Esophagus muscularis mucosa (tissue), 4 donors: Measurements from ENCODE around the gene HSPBAP1. TPM values are rescaled to one million over a fixed set of nuclear protein-coding genes. Genes with fewer than 3 reads are reported as not detected.
"Not testable (repeated sequence)": the region's sequence is repeated elsewhere in the genome, so short reads cannot be mapped to it uniquely, and the experiment has no call there.

Experiments
- DNase-seq: peaks from one replicate; pipeline ENCODE4 v3.0.0-alpha.2; 2017; ENCODE audit errors: extremely low spot score
- H3K27ac ChIP-seq, 4 donors: fragments of 200-600 bp; sonication (generic); replicated peaks in 1 of 4; 1 replicate in 3 of 4; 2 replicates in 1 of 4; pipeline ENCODE4 v1.5.1; 2016 to 2019; ENCODE audit warnings: mild to moderate bottlenecking in 1 of 4
- H3K27me3 ChIP-seq, 4 donors: fragments of 200-600 bp; sonication (generic); one replicate each; pipeline versions ENCODE4 v1.5.1 to v1.6.0; 2016 to 2019
- H3K36me3 ChIP-seq, 4 donors: fragments of 200-600 bp; sonication (generic); one replicate each; pipeline ENCODE4 v1.5.1; 2016 to 2019
- H3K4me1 ChIP-seq, 4 donors: fragments of 200-600 bp; sonication (generic); one replicate each; pipeline ENCODE4 v1.5.1; 2016 to 2019
- H3K4me3 ChIP-seq, 4 donors: fragments of 200-600 bp; sonication (generic); 1 replicate in 2 of 4; 2 replicates in 2 of 4; pipeline ENCODE4 v1.5.1; 2016 to 2019; ENCODE audit warnings: mild to moderate bottlenecking in 4 of 4, moderate library complexity in 1 of 4
- H3K9me3 ChIP-seq, 4 donors: fragments of 200-600 bp; sonication (generic); 1 replicate in 3 of 4; 2 replicates in 1 of 4; pipeline ENCODE4 v1.5.1; 2016 to 2019
- CTCF ChIP-seq, 3 experiments: fragments of 200-600 bp in 2 of 3; fragments of 450-650 bp in 1 of 3; sonication (generic) in 2 of 3; IDR thresholded peaks; one replicate each; pipeline ENCODE4 v1.5.1; 2017 to 2019; ENCODE audit warnings: antibody characterized with exemption in 3 of 3, mild to moderate bottlenecking in 2 of 3, moderate library complexity in 1 of 3
- EP300 ChIP-seq: sonication (generic); formaldehyde crosslinking; IDR thresholded peaks from one replicate; pipeline ENCODE4 v1.6.1; 2017; ENCODE audit warnings: antibody characterized with exemption
- POLR2A ChIP-seq: fragments of 450-650 bp; IDR thresholded peaks from one replicate; pipeline ENCODE4 v1.6.1; 2017; ENCODE audit warnings: antibody characterized with exemption, moderate library complexity, mild to moderate bottlenecking, low read depth
- POLR2AphosphoS5 ChIP-seq, 2 donors: sonication (generic); formaldehyde crosslinking; IDR thresholded peaks; one replicate each; pipeline ENCODE4 v1.6.1; 2017; ENCODE audit warnings: antibody characterized with exemption in 2 of 2
- WGBS: methylation state at CpG from one replicate; pipeline ENCODE4 v1.1.5; 2018; 5-methylcytosine and 5-hydroxymethylcytosine counted together
- intact Hi-C: fragments of 100-400 bp; cut with DNase I; formaldehyde crosslinking; loops from one replicate; pipeline ENCODE4 v1.15.1; 2023
- total RNA-seq, 4 donors: library from RNA; depleted of rRNA; stranded (reverse); fragments of >200 nt; gene quantifications; one replicate each; pipeline versions ENCODE4 v1.1.0 to v1.2.1, GENCODE V29; 2016

The HSPBAP1 gene
- total RNA-seq, 4 donors from 2014 or later: 5.5 to 14.5 (median 8.2) TPM

- Histone ChIP-seq H3K27ac (no peak overlapping the region), H3K9me3 (no peaks in the 10 kb centered on the region), H3K27me3 (no peaks in the 10 kb centered on the region), H3K4me1 (no peaks in the 10 kb centered on the region), H3K4me3 (no peak overlapping the region), H3K36me3 (peaks cover 14 to 49% (median 27%) of the 10 kb centered on the region in 4 donors)
- intact Hi-C loops: no loop called here
- no peak for DNase-seq
- no peak for TF ChIP-seq EP300
- TF ChIP-seq POLR2A: no peak
- no peak for TF ChIP-seq CTCF (IDR thresholded peaks at IDR 0.05)
- no peak for TF ChIP-seq POLR2AphosphoS5 (IDR thresholded peaks at IDR 0.05)
Measured at GRCh38 chr3:122742234-122742633, 51.4 kb downstream of the HSPBAP1 start.

GRCh38 chr3:122739172-122739571 is 54.5 kb downstream of the HSPBAP1 start:
- H3K4me3 ChIP-seq: no peak overlapping the region
- WGBS: 83% methylated on average over 3 of the region's 3 CpGs
- intact Hi-C loops: no loop called here
- H3K4me1 ChIP-seq: no peaks in the 10 kb centered on the region
- H3K36me3 ChIP-seq: peaks cover 14 to 36% (median 27%) of the 10 kb centered on the region in 4 donors
- H3K27ac ChIP-seq: no peak overlapping the region
- no peaks in the 10 kb centered on the region for H3K27me3 ChIP-seq
- no peaks in the 10 kb centered on the region for H3K9me3 ChIP-seq
- peak; percentile 14 for DNase-seq
- TF ChIP-seq POLR2AphosphoS5 (IDR thresholded peaks at IDR 0.05): no peak
- TF ChIP-seq POLR2A: no peak
- TF ChIP-seq CTCF (IDR thresholded peaks at IDR 0.05): no peak
- TF ChIP-seq EP300: no peak

GRCh38 chr3:122732682-122733525 is 60.7 kb downstream of the HSPBAP1 start:
- H3K9me3 ChIP-seq, intact Hi-C loops, DNase-seq, H3K4me3 ChIP-seq, H3K4me1 ChIP-seq, H3K27me3 ChIP-seq, H3K27ac ChIP-seq: not testable (repeated sequence)
- 92% methylated on average over 17 of the region's 22 CpGs for WGBS
- H3K36me3 ChIP-seq: peaks cover 0 to 25% (median 4%) of the 10 kb centered on the region in 4 donors

GRCh38 chr3:122730240-122730639 is 63.4 kb downstream of the HSPBAP1 start:
- H3K27me3 ChIP-seq: no peaks in the 10 kb centered on the region
- intact Hi-C loops: no loop called here
- no peak overlapping the region for H3K4me3 ChIP-seq
- no peak for DNase-seq
- no peak overlapping the region for H3K27ac ChIP-seq
- peaks cover 0 to 25% (median 9%) of the 10 kb centered on the region in 4 donors for H3K36me3 ChIP-seq
- TF ChIP-seq CTCF (IDR thresholded peaks at IDR 0.05): no peak
- TF ChIP-seq POLR2A: no peak
- no peak for TF ChIP-seq POLR2AphosphoS5 (IDR thresholded peaks at IDR 0.05)
- TF ChIP-seq EP300: no peak
- H3K9me3 ChIP-seq: no peaks in the 10 kb centered on the region
- WGBS: 93% methylated on average over 4 of the region's 4 CpGs
- no peaks in the 10 kb centered on the region for H3K4me1 ChIP-seq

GRCh38 chr3:122728756-122729514 is 64.7 kb downstream of the HSPBAP1 start:
- H3K36me3 ChIP-seq: peaks cover 0 to 25% (median 9%) of the 10 kb centered on the region in 4 donors
- intact Hi-C loops: no loop called here
- no peaks in the 10 kb centered on the region for H3K4me1 ChIP-seq
- no peak overlapping the region for H3K4me3 ChIP-seq
- no peaks in the 10 kb centered on the region for H3K27me3 ChIP-seq
- no peak overlapping the region for H3K27ac ChIP-seq
- WGBS: 97% methylated on average over 8 of the region's 8 CpGs
- no peak for TF ChIP-seq POLR2A
- TF ChIP-seq EP300: no peak
- no peak for TF ChIP-seq CTCF (IDR thresholded peaks at IDR 0.05)
- TF ChIP-seq POLR2AphosphoS5 (IDR thresholded peaks at IDR 0.05): no peak
- no peak for DNase-seq
- no peaks in the 10 kb centered on the region for H3K9me3 ChIP-seq
